GM18499 (cell line): ENCODE measurements around the gene NUFIP2.
"Not testable (repeated sequence)": the region's sequence is repeated elsewhere in the genome, so short reads cannot be mapped to it uniquely, and the experiment has no call there.

Experiments used
- ATAC-seq: cut with Tn5 transposase; IDR thresholded peaks from one replicate; pipeline ENCODE4 v1.9.1; 2021; ENCODE audit warnings: moderate number of reproducible peaks; ENCODE audit not compliant: insufficient read depth, unreplicated experiment

NUFIP2 gene

GRCh38 chr17:29293890-29294579 is at the start of gene NUFIP2:
NUFIP2 (minus strand) TSS chr17:29294148; CDS start chr17:29294059, 89 bp downstream.
- peak; percentile 62 for ATAC-seq

GRCh38 chr17:29342158-29342765 is 48.3 kb upstream of the NUFIP2 start:
- ATAC-seq: no peak

GRCh38 chr17:29341726-29342125 is 47.8 kb upstream of the NUFIP2 start:
- no peak for ATAC-seq

GRCh38 chr17:29339016-29339415 is 45.1 kb upstream of the NUFIP2 start:
- not testable (repeated sequence) for ATAC-seq

DNA sequence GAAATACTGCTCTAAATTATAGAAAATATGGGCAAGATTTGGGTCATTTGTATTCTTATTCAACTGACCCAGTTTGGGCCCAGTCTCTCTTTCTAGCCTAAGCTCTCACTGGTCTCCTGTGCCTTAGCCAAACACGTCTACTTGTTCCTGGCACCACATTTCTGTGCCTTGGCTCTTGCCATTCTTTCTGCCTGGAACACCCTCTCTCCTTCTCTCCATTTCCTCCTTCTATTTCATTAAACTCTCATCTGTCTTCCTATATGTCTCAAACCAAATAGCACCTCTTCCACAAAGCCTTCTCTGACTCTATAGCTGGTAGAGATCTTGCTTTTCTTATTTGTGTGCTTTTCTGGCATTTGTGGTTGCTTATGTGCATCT is 37.7 kb upstream of the NUFIP2 start:
- ATAC-seq: no peak

GRCh38 chr17:29331075-29331707 is 37.2 kb upstream of the NUFIP2 start:
- no peak for ATAC-seq

DNA sequence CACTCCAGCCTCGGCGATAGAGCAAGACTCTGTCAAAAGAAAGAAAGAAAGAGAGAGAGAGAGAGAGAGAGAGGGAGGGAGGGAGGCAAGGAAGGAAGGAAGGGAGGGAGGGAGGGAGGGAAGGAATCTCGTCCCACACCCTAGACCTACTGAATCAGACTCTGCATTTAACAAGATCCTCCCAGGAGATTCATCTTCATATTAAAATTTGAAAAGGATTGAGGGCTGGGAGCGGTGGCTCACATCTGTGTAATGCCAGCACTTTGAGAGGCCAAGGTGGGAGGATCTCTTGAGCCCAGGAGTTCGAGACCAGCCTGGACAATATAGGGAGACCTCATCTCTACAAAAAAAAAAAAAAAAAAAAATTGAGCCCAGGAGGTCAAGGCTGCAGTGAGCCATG is 33.5 kb upstream of the NUFIP2 start:
- no peak for ATAC-seq

DNA sequence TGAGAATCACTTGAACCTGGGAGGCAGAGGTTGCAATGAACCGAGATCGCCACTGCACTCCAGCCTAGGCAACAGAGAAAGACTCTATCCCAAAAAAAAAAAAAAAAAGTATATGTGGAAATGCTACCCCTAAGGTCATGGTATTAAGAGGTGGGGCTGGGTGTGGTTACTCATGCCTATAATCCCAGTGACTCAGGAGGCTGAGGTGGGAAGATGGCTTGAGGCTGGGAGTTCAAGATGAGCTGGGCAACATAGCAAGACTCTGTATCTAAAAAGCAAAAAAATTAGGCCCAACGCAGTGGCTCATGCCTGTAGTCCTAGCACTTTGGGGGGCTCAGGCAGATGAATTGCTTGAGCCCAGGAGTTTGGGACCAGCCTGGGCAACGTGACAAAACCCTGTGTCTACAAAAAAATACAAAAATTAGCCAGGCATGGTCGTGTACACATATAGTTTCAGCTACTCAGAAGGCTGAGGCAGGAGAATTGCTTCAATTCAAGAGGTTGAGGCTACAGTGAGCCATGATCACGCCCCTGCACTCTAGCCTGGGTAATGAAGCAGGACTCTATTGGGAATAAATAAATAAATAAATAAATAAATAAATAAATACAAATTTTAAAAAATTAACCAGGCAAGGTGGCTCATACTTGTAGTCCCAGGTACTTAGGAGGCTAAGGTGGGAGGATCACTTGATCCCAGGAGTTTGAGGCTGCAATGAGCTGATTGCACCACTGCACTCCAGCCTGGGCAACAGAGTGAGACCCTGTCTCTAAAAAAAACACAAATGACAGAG is 32.3 kb upstream of the NUFIP2 start:
- no peak for ATAC-seq

- ATAC-seq: no peak
These were observed 28.4 kb upstream of the NUFIP2 start for GRCh38 chr17:29322363-29322762.

DNA sequence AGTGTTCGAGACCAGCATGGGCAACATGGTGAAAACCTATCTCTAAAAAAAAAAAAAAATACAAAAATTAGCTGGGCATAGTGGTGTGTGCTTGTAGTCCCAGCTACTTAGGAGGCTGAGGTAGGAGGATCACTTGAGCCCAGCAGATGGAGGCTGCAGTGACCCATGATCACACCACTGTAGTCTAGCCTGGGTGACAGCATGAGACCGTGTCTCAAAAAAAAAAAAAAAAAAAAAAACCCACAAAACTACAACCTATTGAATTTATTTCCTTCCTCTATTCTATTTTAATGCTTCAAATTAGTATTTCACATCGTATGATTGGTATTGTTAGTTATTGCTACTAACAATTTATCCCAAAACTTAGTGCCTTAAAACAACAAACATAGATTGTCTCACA is 9.4 kb upstream of the NUFIP2 start:
- no peak for ATAC-seq

DNA sequence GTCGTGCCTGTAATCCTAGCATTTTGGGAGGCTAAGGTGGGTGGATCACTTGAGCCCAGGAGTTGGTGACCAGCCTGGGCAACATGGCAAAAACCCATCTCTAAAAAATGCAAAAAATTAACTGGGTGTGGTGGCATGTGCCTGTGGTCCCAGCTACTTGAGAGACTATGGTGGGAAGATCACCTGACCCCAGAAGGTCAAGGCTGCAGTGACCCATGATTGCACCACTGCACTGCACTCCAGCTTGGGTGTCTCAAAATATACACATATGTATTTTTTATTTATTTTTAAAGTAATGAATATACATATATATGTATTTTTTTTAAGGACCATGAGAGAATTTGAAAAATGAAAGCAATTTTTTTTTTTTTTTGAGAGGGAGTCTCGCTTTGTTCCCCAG is 5.1 kb upstream of the NUFIP2 start:
- ATAC-seq: no peak

DNA sequence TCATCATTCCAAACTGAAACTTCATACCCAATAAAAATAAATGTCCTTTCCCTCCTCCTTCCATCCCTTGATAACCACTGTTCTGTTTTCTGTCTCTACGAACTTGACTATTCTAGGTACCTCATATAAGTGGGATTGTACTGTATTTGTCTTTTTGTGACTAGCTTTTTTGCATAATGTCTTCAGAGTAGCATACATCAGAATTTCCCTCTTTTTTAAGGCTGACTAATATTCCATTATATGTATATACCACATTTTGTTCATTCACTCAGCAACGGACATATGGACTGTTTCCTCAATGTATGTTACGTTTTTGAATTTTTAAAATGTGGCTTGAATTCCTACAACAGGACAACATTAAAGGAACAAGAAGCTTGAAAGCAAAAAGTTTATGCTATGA is 1.5 kb upstream of the NUFIP2 start:
- no peak for ATAC-seq

DNA sequence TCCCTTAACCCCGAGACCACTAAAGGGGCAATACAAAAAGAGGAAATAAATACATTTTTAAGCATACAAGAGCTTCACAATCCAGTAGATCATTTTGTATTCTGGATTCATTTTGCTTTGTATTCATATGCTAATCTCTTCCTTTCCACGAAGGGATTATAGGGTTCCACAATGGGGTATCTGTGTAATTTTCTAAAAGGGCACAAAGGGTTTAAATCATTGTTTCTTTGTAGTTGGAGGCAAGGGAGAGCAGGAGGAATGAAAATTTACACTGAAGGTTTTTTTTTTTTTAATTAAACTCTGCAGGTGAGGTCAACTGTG is 592 bp upstream of the NUFIP2 start:
- ATAC-seq: no peak

GRCh38 chr17:29292992-29293889 is 707 bp downstream of the NUFIP2 start:
- no peak for ATAC-seq

DNA sequence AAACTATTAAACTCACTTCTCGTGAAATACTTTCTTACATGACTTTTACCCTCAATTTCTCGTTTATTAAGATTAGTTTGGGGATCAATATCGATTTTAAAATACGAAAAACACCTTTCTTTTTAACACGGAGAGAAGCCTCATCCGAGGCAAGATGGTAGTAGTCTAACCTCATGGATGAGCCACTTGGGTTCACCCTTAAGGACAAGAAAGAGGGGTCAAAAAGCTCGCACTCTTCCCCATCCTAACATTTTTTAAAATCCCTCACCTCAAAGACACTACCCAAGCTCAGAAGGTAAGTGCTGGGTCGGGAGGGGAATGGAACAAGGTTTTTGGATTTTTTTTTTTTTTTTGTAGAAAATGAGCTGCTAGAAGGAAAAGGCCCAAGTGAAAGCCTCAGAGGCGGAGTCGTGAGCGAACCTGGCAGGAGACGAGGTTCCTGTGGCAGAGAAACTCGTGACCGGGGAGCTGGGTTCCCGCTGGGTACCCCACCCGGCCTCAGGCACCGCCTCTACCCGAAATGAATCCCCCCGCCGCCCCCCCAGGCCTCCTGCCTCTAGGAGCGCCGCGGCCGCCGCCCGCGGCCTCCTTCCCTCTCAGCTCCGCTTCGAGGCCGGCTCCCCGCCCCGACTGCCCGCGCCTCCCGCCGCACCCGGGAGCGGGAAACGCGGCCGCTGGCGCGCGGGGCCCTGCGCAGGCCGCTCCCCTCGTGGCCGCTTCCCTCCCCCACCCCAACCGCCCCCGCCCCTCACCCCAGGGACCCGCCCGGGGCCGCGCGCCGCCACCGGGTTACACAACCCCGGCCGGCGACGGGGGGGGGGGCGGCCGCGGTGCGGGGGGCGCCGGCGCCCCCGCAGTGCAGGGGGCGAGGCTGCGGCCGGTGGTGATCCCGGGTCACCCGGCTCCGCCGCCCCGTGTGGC is 1.6 kb downstream of the NUFIP2 start:
- no peak for ATAC-seq

DNA sequence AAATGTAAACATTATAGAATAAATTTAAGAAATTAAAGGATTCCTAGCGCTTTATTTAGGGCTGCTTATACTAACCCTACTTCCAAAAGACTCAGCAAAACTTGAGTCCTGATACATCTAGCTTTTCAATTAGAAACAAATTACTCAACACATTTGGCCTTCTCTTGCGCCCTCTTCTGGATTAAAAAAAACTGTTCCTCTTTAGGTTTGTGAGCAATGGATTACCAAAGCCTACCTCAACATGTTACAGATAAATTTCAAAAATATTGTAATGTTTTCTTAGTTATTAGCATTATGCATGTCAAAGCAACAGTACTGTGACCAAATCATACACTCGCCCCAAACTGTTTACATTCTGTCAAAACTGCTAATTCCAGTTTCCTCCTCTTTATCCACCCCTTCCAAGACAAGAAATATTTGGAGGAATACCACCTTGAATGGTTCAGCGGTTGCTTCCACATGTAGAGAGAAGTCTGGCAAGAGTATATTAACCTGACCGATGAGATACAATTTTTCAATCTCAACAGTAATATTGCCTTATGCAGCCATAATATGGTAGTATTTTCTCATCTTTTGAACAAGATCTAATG is 2.7 kb downstream of the NUFIP2 start:
- ATAC-seq: no peak

- ATAC-seq: no peak
These were observed 4.1 kb downstream of the NUFIP2 start for GRCh38 chr17:29289852-29290251.

DNA sequence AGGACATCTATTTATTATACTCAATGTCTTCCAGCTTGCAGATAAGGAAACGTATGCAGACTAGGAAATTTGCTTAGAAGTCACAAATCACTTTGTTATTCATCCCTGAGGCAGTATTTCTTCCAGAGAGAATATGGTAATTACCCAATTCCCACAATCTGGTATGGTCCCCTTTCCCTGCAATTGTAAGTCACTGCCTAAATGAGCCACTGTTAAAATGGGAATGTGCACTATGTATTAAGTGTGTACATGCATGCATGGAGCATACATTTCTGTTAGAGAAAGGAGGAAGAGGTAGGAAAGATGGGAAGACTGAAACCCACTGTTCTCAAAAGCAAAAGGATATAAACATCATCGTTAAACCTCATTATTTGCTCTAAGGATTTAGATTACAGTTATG is 10.0 kb downstream of the NUFIP2 start:
- ATAC-seq: no peak

GRCh38 chr17:29283496-29283895 is 10.5 kb downstream of the NUFIP2 start:
- ATAC-seq: no peak
